Thyroid gland (tissue), 4 donors: Measurements from ENCODE around the gene ENDOU. TPM values are rescaled to one million over a fixed set of nuclear protein-coding genes. Genes with fewer than 3 reads are reported as not detected.

Experiments used
- DNase-seq, 2 donors: peaks; one replicate each; pipeline ENCODE4 v3.0.0-alpha.2; 2019
- H3K27ac ChIP-seq, 3 donors: fragments of 200-600 bp; sonication (generic); 1 replicate in 2 of 3; 2 replicates in 1 of 3; pipeline ENCODE4 v1.5.1; 2016 to 2019; ENCODE audit warnings: mild to moderate bottlenecking in 1 of 3, moderate library complexity in 1 of 3
- H3K27me3 ChIP-seq: fragments of 200-600 bp; sonication (generic); one replicate; pipeline ENCODE4 v1.5.1; 2019
- H3K36me3 ChIP-seq, 2 donors: fragments of 200-600 bp; sonication (generic); one replicate each; pipeline ENCODE4 v1.5.1; 2016 to 2019
- H3K4me1 ChIP-seq, 2 donors: fragments of 200-600 bp; sonication (generic); one replicate each; pipeline ENCODE4 v1.5.1; 2017 to 2019
- H3K4me3 ChIP-seq, 3 donors: fragments of 200-600 bp; sonication (generic); replicated peaks in 1 of 3; 1 replicate in 2 of 3; 2 replicates in 1 of 3; pipeline ENCODE4 v1.5.1; 2016; ENCODE audit warnings: mild to moderate bottlenecking in 1 of 3
- H3K9me3 ChIP-seq: fragments of 200-600 bp; sonication (generic); one replicate; pipeline ENCODE4 v1.5.1; 2017
- POLR2A ChIP-seq, 2 donors: fragments of 450-650 bp; IDR thresholded peaks; one replicate each; pipeline ENCODE4 v1.6.1; 2017; ENCODE audit warnings: antibody characterized with exemption in 2 of 2, mild to moderate bottlenecking in 2 of 2, moderate library complexity in 1 of 2
- WGBS, 2 donors: methylation state at CpG; one replicate each; pipeline ENCODE4 v1.1.5; 2017; 5-methylcytosine and 5-hydroxymethylcytosine counted together
- intact Hi-C: fragments of 100-400 bp; cut with DNase I; formaldehyde crosslinking; loops from one replicate; pipeline ENCODE4 v1.15.1; 2023
- total RNA-seq, 4 donors: library from RNA; depleted of rRNA; stranded (reverse); fragments of >200 nt; gene quantifications; one replicate each; pipeline ENCODE4 v1.2.3, GENCODE V29; 2016
- TF ChIP-seq, protein P1 (sequence below), 6 experiments: fragments of 200-600 bp in 3 of 6; fragments of 450-650 bp in 3 of 6; sonication (generic) in 3 of 6; IDR thresholded peaks; one replicate each; pipeline ENCODE4 v1.5.1; 2016 to 2019; ENCODE audit warnings: antibody characterized with exemption in 6 of 6, mild to moderate bottlenecking in 2 of 6, inconsistent platforms in 1 of 6, moderate library complexity in 1 of 6

ENDOU gene
- total RNA-seq, 4 donors from 2014 or later, result 0.11 to 1.9 (median 1.2) TPM

DNA sequence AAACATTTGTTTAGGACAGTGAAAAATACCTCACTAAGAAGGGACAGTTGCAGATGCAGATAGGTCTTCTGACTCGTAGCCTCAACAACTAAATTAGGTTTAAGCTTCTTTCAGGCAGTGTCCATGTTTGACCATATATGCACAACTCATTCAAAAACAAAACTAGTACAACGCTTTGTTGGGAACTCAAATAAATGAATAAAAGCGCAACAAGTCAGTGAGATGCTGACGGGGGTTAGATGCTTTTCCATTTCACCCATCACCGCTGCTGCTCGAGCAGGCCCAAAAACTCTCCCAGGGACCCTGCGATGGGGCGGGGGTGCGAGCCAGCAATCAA lies 20.1 kb downstream of the ENDOU start:
- no peaks in the 10 kb centered on the region for H3K9me3 ChIP-seq
- H3K4me1 ChIP-seq, result peaks cover 3 to 8% of the 10 kb centered on the region in 2 donors
- no peak for DNase-seq
- TF ChIP-seq, protein P1, sequence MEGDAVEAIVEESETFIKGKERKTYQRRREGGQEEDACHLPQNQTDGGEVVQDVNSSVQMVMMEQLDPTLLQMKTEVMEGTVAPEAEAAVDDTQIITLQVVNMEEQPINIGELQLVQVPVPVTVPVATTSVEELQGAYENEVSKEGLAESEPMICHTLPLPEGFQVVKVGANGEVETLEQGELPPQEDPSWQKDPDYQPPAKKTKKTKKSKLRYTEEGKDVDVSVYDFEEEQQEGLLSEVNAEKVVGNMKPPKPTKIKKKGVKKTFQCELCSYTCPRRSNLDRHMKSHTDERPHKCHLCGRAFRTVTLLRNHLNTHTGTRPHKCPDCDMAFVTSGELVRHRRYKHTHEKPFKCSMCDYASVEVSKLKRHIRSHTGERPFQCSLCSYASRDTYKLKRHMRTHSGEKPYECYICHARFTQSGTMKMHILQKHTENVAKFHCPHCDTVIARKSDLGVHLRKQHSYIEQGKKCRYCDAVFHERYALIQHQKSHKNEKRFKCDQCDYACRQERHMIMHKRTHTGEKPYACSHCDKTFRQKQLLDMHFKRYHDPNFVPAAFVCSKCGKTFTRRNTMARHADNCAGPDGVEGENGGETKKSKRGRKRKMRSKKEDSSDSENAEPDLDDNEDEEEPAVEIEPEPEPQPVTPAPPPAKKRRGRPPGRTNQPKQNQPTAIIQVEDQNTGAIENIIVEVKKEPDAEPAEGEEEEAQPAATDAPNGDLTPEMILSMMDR (IDR thresholded peaks at IDR 0.05), result no peak
- TF ChIP-seq POLR2A (IDR thresholded peaks at IDR 0.05), result no peak
- 2% methylated on average over 9 of the region's 9 CpGs for WGBS, 2 donors
- H3K4me3 ChIP-seq, result peak overlapping the region; percentile 47 to 89 (median 65)
- peak overlapping the region in 2 of 3 donors; percentile 75 to 84 for H3K27ac ChIP-seq
- intact Hi-C loops, result no loop called here
- no peaks in the 10 kb centered on the region for H3K36me3 ChIP-seq
- no peaks in the 10 kb centered on the region for H3K27me3 ChIP-seq

DNA sequence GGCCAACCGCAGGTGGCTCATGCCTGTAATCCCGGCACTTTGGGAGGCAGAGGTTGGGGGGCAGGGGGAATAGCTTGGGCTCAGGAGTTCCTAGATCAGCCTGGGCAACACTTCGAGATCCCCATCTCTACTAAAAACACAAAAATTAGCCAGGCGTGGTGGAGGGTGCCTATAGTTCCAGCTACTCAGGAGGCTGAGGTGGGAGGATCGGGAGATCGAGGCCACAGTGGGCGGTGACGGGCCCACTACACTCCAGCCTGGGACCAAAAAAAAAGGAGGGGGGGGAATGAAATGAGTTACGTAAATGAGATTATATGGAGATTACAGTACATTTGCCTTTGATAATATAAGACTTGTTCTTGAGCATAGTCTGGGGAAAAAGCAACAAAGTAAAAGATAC lies 20.6 kb downstream of the ENDOU start:
- TF ChIP-seq POLR2A (IDR thresholded peaks at IDR 0.05), result no peak
- TF ChIP-seq, protein P1 (IDR thresholded peaks at IDR 0.05), result no peak
- DNase-seq, result no peak
- Histone ChIP-seq H3K9me3 (no peaks in the 10 kb centered on the region), H3K4me1 (peaks cover 3 to 8% of the 10 kb centered on the region in 2 donors), H3K27ac (no peak overlapping the region), H3K36me3 (peaks cover 0 to 4% of the 10 kb centered on the region in 2 donors), H3K4me3 (no peak overlapping the region), H3K27me3 (no peaks in the 10 kb centered on the region)
- intact Hi-C loops, result no loop called here
- 81 to 83% methylated on average over 9 of the region's 9 CpGs for WGBS, 2 donors

DNA sequence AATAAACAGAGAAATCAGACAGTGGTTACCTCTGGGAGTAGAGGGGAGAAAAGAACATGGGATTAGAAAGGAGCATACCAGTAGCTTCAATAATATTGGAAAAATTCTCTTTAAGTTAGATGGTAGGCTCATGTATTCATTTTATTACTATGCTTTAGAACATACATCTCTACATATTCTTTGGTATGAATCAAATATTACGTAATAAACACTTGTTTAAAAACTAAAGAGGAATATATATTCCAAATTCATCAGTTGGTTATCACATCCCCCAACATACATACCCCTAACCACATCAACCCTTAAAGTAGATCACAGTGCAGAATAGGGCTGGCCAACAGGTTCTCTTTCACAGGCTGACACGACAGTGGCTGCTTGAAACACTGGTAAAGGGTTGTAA lies 25.0 kb downstream of the ENDOU start:
- no peak for DNase-seq
- intact Hi-C loops, result no loop called here
- no peak overlapping the region for H3K4me3 ChIP-seq
- H3K36me3 ChIP-seq, result peaks cover 4 to 8% of the 10 kb centered on the region in 2 donors
- H3K27me3 ChIP-seq, result no peaks in the 10 kb centered on the region
- peaks cover 2 to 8% of the 10 kb centered on the region in 2 donors for H3K4me1 ChIP-seq
- TF ChIP-seq POLR2A (IDR thresholded peaks at IDR 0.05), result no peak
- TF ChIP-seq, protein P1 (IDR thresholded peaks at IDR 0.05), result no peak
- 95 to 96% methylated on average over 2 of the region's 2 CpGs for WGBS, 2 donors
- H3K27ac ChIP-seq, result no peak overlapping the region
- no peaks in the 10 kb centered on the region for H3K9me3 ChIP-seq

DNA sequence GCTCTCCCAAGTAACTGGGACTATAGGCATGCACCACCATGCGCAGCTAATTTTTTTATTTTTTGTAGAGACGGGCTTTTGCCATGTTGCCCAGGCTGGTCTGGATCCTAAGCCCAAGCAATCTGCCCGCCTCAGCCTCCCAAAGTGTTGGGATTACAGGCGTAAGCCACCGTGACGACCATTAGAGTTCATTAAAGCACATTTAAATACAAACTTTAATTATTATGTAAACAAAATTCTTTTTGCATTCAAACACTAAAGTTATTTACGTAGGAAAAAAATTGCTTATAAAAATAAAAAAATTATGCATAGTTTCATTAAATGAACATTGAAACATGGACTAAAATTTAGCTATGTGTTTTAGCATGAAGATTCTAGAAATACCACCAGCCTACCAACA lies 26.7 kb downstream of the ENDOU start:
- H3K36me3 ChIP-seq, result peaks cover 4 to 8% of the 10 kb centered on the region in 2 donors

DNA sequence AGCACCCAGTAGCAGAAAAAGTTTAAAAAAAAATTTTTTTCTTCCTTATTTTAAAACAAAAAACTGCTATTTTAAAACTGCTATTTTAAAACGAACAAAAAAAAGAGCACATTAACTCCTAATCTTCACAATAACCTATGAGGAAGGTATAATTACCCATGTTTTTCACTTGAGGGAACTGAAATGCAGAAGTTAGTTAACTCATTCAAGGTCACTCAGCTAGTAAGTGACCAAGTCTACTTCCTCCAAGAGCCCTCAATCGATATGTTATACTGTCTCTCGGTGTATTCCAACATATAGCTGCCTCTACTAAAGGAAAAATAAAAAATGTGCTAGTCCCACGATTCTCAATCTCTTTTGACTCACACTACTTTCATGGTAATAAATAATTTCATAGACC lies 27.2 kb downstream of the ENDOU start:
- H3K36me3 ChIP-seq, result peaks cover 4 to 8% of the 10 kb centered on the region in 2 donors
- intact Hi-C loops, result no loop called here
- WGBS, 2 donors, result 89 to 95% methylated on average over 4 of the region's 4 CpGs
- no peaks in the 10 kb centered on the region for H3K9me3 ChIP-seq
- TF ChIP-seq, protein P1 (IDR thresholded peaks at IDR 0.05), result no peak
- TF ChIP-seq POLR2A (IDR thresholded peaks at IDR 0.05), result no peak
- no peak for DNase-seq
- no peak overlapping the region for H3K4me3 ChIP-seq
- no peak overlapping the region for H3K27ac ChIP-seq
- no peaks in the 10 kb centered on the region for H3K4me1 ChIP-seq
- no peaks in the 10 kb centered on the region for H3K27me3 ChIP-seq

More for the DNA sequence above, 26.7 kb downstream of the ENDOU start:
- WGBS, 2 donors, result 95 to 99% methylated on average over 7 of the region's 7 CpGs
- no peaks in the 10 kb centered on the region for H3K4me1 ChIP-seq
- H3K4me3 ChIP-seq, result no peak overlapping the region
- no peak for TF ChIP-seq POLR2A (IDR thresholded peaks at IDR 0.05)
- TF ChIP-seq, protein P1 (IDR thresholded peaks at IDR 0.05), result no peak
- no peaks in the 10 kb centered on the region for H3K9me3 ChIP-seq
- H3K27ac ChIP-seq, result no peak overlapping the region
- DNase-seq, result no peak
- intact Hi-C loops, result no loop called here
- no peaks in the 10 kb centered on the region for H3K27me3 ChIP-seq
